BLaER1 treated with 17β-estradiol and CSF1 and Interleukin-3, amounts not matched to agents 10 nM and 100 nM (cell line): ENCODE results near the gene KANK2.

ENCODE experiments used
- H3K27ac ChIP-seq, 11 experiments: shearing (Covaris generic); formaldehyde crosslinking; 2 replicates each; pipeline ENCODE4 v1.8.1; 2022
- H3K27me3 ChIP-seq, 11 experiments: shearing (Covaris generic); formaldehyde crosslinking; 2 replicates each; pipeline ENCODE4 v1.8.1; 2022
- H3K36me3 ChIP-seq, 11 experiments: shearing (Covaris generic); formaldehyde crosslinking; 2 replicates each; pipeline ENCODE4 v1.8.1; 2022
- H3K4me1 ChIP-seq, 10 experiments: shearing (Covaris generic); formaldehyde crosslinking; 2 replicates each; pipeline ENCODE4 v1.8.1; 2022
- H3K4me2 ChIP-seq, 11 experiments: shearing (Covaris generic); formaldehyde crosslinking; 2 replicates each; pipeline ENCODE4 v1.8.1; 2022
- H3K4me3 ChIP-seq, 10 experiments: shearing (Covaris generic); formaldehyde crosslinking; 2 replicates each; pipeline ENCODE4 v1.8.1; 2022
- H3K9ac ChIP-seq, 11 experiments: shearing (Covaris generic); formaldehyde crosslinking; 2 replicates each; pipeline ENCODE4 v1.8.1; 2022
- H3K9me3 ChIP-seq, 11 experiments: shearing (Covaris generic); formaldehyde crosslinking; replicated peaks in 1 of 11; 2 replicates each; pipeline ENCODE4 v1.8.1; 2022
- H4K20me1 ChIP-seq, 11 experiments: shearing (Covaris generic); formaldehyde crosslinking; 2 replicates each; pipeline ENCODE4 v1.8.1; 2022
- Cebpa-rat ChIP-seq, 11 experiments: shearing (Covaris generic); IDR thresholded peaks; 2 replicates each; pipeline ENCODE4 v1.8.1; 2022

KANK2 gene

GRCh38 chr19:11197291-11198174, at the start of gene KANK2:
Gene KANK2 (minus strand): TSS chr19:11197545. CDS start chr19:11194511, 3,034 bp downstream.
- no peaks in the 10 kb centered on the region for H3K9me3 ChIP-seq
- no peaks in the 10 kb centered on the region for H3K27me3 ChIP-seq
- peak within 1 kb of the TSS; percentile 92 to 99 (median 96) for H3K4me2 ChIP-seq
- H3K4me3 ChIP-seq = peak within 1 kb of the TSS; percentile 63 to 81 (median 76)
- peak within 1 kb of the TSS; percentile 76 to 86 (median 82) for H3K9ac ChIP-seq
- H3K27ac ChIP-seq = peak within 1 kb of the TSS in 10 of 11 experiments; percentile 60 to 81 (median 74); a peak in 20 of 22 replicates
- H3K36me3 ChIP-seq = peaks cover 11 to 18% (median 15%) of the 10 kb centered on the region in 11 experiments; a peak in 21 of 22 replicates
- no peaks in the 10 kb centered on the region; a peak in 1 of 22 replicates for H4K20me1 ChIP-seq
- H3K4me1 ChIP-seq = peaks cover 44 to 74% (median 61%) of the 10 kb centered on the region in 10 experiments
- no peak for TF ChIP-seq Cebpa-rat (IDR thresholded peaks at IDR 0.05)

GRCh38 chr19:11246941-11247340, 49.6 kb upstream of the KANK2 start:
- H3K4me3 ChIP-seq = no peak overlapping the region
- H3K9me3 ChIP-seq = no peaks in the 10 kb centered on the region
- H3K36me3 ChIP-seq = no peaks in the 10 kb centered on the region
- no peak for TF ChIP-seq Cebpa-rat (IDR thresholded peaks at IDR 0.05)
- H3K27me3 ChIP-seq = peaks cover 0 to 24% (median 0%) of the 10 kb centered on the region in 11 experiments; a peak in 7 of 22 replicates
- peaks cover 0 to 8% (median 0%) of the 10 kb centered on the region in 10 experiments; a peak in 2 of 20 replicates for H3K4me1 ChIP-seq
- H3K27ac ChIP-seq = no peak overlapping the region
- peaks cover 0 to 13% (median 0%) of the 10 kb centered on the region in 11 experiments; a peak in 4 of 22 replicates for H4K20me1 ChIP-seq
- no peak overlapping the region for H3K4me2 ChIP-seq
- H3K9ac ChIP-seq = no peak overlapping the region

GRCh38 chr19:11244846-11245589, 47.7 kb upstream of the KANK2 start:
- Histone ChIP-seq H3K27me3 (peaks cover 0 to 28% (median 0%) of the 10 kb centered on the region in 11 experiments; a peak in 7 of 22 replicates), H3K4me3 (no peak overlapping the region), H3K4me1 (peaks cover 0 to 8% (median 0%) of the 10 kb centered on the region in 10 experiments; a peak in 2 of 20 replicates), H3K36me3 (no peaks in the 10 kb centered on the region), H3K9me3 (peaks cover 0 to 1% (median 0%) of the 10 kb centered on the region in 11 experiments; a peak in 3 of 22 replicates), H4K20me1 (peaks cover 0 to 13% (median 0%) of the 10 kb centered on the region in 11 experiments; a peak in 4 of 22 replicates), H3K27ac (no peak overlapping the region), H3K9ac (no peak overlapping the region), H3K4me2 (no peak overlapping the region)
- no peak for TF ChIP-seq Cebpa-rat (IDR thresholded peaks at IDR 0.05)

GRCh38 chr19:11243798-11244169, 46.4 kb upstream of the KANK2 start:
- Histone ChIP-seq H3K4me3 (no peak overlapping the region), H3K4me2 (peak overlapping the region in 5 of 11 experiments; percentile 9 to 48 (median 31); a peak in 6 of 22 replicates), H3K9me3 (peaks cover 5 to 14% (median 11%) of the 10 kb centered on the region in 11 experiments; a peak in 21 of 22 replicates), H3K27ac (no peak overlapping the region), H4K20me1 (peaks cover 0 to 13% (median 0%) of the 10 kb centered on the region in 11 experiments; a peak in 4 of 22 replicates), H3K27me3 (peaks cover 0 to 28% (median 0%) of the 10 kb centered on the region in 11 experiments; a peak in 7 of 22 replicates), H3K36me3 (no peaks in the 10 kb centered on the region; a peak in 1 of 22 replicates), H3K9ac (no peak overlapping the region), H3K4me1 (peaks cover 0 to 8% (median 0%) of the 10 kb centered on the region in 10 experiments; a peak in 2 of 20 replicates)
- no peak for TF ChIP-seq Cebpa-rat (IDR thresholded peaks at IDR 0.05)

GRCh38 chr19:11242864-11243797, 45.8 kb upstream of the KANK2 start:
- TF ChIP-seq Cebpa-rat (IDR thresholded peaks at IDR 0.05) = no peak
- peak overlapping the region in 7 of 11 experiments; percentile 5 to 48 (median 29); a peak in 7 of 22 replicates for H3K4me2 ChIP-seq
- H3K9me3 ChIP-seq = peaks cover 8 to 20% (median 17%) of the 10 kb centered on the region in 11 experiments; a peak in 21 of 22 replicates
- H3K27ac ChIP-seq = no peak overlapping the region
- peaks cover 0 to 8% (median 0%) of the 10 kb centered on the region in 10 experiments; a peak in 2 of 20 replicates for H3K4me1 ChIP-seq
- no peaks in the 10 kb centered on the region; a peak in 1 of 22 replicates for H3K36me3 ChIP-seq
- no peak overlapping the region for H3K4me3 ChIP-seq
- H3K9ac ChIP-seq = no peak overlapping the region
- peaks cover 0 to 13% (median 0%) of the 10 kb centered on the region in 11 experiments; a peak in 3 of 22 replicates for H4K20me1 ChIP-seq
- H3K27me3 ChIP-seq = peaks cover 0 to 28% (median 0%) of the 10 kb centered on the region in 11 experiments; a peak in 7 of 22 replicates

- Histone ChIP-seq H3K4me3 (no peak overlapping the region), H4K20me1 (peaks cover 0 to 13% (median 0%) of the 10 kb centered on the region in 11 experiments; a peak in 3 of 22 replicates), H3K9me3 (peaks cover 8 to 20% (median 17%) of the 10 kb centered on the region in 11 experiments; a peak in 21 of 22 replicates), H3K36me3 (no peaks in the 10 kb centered on the region; a peak in 1 of 22 replicates), H3K27me3 (peaks cover 0 to 28% (median 0%) of the 10 kb centered on the region in 11 experiments; a peak in 7 of 22 replicates), H3K4me2 (no peak overlapping the region), H3K4me1 (peaks cover 0 to 8% (median 0%) of the 10 kb centered on the region in 10 experiments; a peak in 2 of 20 replicates), H3K27ac (no peak overlapping the region), H3K9ac (no peak overlapping the region)
- no peak for TF ChIP-seq Cebpa-rat (IDR thresholded peaks at IDR 0.05)
Measured at GRCh38 chr19:11242025-11242424, 44.7 kb upstream of the KANK2 start.

GRCh38 chr19:11240008-11240444, 42.7 kb upstream of the KANK2 start:
- TF ChIP-seq Cebpa-rat (IDR thresholded peaks at IDR 0.05) = no peak
- Histone ChIP-seq H3K9ac (no peak overlapping the region), H3K4me3 (no peak overlapping the region), H3K9me3 (peaks cover 8 to 20% (median 17%) of the 10 kb centered on the region in 11 experiments; a peak in 21 of 22 replicates), H3K36me3 (no peaks in the 10 kb centered on the region; a peak in 1 of 22 replicates), H3K4me1 (peaks cover 0 to 8% (median 0%) of the 10 kb centered on the region in 10 experiments; a peak in 2 of 20 replicates), H3K27ac (no peak overlapping the region), H3K27me3 (peaks cover 0 to 19% (median 0%) of the 10 kb centered on the region in 11 experiments; a peak in 7 of 22 replicates), H4K20me1 (peaks cover 0 to 11% (median 0%) of the 10 kb centered on the region in 11 experiments; a peak in 4 of 22 replicates), H3K4me2 (no peak overlapping the region)
